A549 (cell line): ENCODE measurements around the gene ALCAM.

Source experiments
- RAD21 ChIP-seq, 2 experiments: fragments of >200 bp in 1 of 2; sonication (Bioruptor Twin) in 1 of 2; formaldehyde crosslinking in 1 of 2; IDR thresholded peaks in 1 of 2; conservative IDR thresholded peaks in 1 of 2; 2 replicates in 1 of 2; 3 replicates in 1 of 2; pipeline ENCODE4 v1.6.1; 2012 to 2018; ENCODE audit warnings: inconsistent platforms in 1 of 2
- SREBF2 ChIP-seq: fragments of 450-650 bp; IDR thresholded peaks from 2 replicates; pipeline ENCODE4 v1.6.1; 2014; ENCODE audit warnings: mild to moderate bottlenecking, moderate library complexity
- TF ChIP-seq, protein P1 (sequence below): fragments of 200-600 bp; sonication (generic); IDR thresholded peaks from 2 replicates; pipeline ENCODE4 v1.6.1; 2016; ENCODE audit warnings: antibody characterized with exemption, mild to moderate bottlenecking, moderate library complexity
- TF ChIP-seq, protein P2 (sequence below): fragments of >200 bp; sonication (Bioruptor Twin); formaldehyde crosslinking; IDR thresholded peaks from 3 replicates; pipeline ENCODE4 v1.5.1; 2016

DNA sequence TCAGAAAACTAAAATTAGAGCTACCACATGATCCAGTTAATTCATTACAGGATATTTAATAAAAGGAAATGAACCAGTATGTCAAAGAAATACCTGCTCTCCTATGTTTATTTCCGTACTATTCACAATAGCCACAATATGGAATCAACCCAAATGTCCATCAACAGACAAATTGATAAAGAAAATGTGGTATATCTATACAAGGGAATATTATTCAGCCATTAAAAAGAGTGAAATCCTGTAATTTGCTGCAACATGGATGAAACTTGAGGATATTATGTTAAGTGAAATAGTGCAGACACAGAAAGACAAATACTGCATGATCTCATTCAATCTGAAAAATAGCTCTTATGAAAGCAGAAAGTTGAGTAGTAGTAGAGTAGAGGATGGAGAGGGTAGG lies 33.7 kb upstream of the ALCAM start:
- TF ChIP-seq, protein P1, sequence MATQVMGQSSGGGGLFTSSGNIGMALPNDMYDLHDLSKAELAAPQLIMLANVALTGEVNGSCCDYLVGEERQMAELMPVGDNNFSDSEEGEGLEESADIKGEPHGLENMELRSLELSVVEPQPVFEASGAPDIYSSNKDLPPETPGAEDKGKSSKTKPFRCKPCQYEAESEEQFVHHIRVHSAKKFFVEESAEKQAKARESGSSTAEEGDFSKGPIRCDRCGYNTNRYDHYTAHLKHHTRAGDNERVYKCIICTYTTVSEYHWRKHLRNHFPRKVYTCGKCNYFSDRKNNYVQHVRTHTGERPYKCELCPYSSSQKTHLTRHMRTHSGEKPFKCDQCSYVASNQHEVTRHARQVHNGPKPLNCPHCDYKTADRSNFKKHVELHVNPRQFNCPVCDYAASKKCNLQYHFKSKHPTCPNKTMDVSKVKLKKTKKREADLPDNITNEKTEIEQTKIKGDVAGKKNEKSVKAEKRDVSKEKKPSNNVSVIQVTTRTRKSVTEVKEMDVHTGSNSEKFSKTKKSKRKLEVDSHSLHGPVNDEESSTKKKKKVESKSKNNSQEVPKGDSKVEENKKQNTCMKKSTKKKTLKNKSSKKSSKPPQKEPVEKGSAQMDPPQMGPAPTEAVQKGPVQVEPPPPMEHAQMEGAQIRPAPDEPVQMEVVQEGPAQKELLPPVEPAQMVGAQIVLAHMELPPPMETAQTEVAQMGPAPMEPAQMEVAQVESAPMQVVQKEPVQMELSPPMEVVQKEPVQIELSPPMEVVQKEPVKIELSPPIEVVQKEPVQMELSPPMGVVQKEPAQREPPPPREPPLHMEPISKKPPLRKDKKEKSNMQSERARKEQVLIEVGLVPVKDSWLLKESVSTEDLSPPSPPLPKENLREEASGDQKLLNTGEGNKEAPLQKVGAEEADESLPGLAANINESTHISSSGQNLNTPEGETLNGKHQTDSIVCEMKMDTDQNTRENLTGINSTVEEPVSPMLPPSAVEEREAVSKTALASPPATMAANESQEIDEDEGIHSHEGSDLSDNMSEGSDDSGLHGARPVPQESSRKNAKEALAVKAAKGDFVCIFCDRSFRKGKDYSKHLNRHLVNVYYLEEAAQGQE: no peak
- no peak for TF ChIP-seq RAD21 (conservative IDR thresholded peaks at IDR 0.05 in 1 of 2, IDR thresholded peaks at IDR 0.05 in 1 of 2)
- TF ChIP-seq, protein P2, sequence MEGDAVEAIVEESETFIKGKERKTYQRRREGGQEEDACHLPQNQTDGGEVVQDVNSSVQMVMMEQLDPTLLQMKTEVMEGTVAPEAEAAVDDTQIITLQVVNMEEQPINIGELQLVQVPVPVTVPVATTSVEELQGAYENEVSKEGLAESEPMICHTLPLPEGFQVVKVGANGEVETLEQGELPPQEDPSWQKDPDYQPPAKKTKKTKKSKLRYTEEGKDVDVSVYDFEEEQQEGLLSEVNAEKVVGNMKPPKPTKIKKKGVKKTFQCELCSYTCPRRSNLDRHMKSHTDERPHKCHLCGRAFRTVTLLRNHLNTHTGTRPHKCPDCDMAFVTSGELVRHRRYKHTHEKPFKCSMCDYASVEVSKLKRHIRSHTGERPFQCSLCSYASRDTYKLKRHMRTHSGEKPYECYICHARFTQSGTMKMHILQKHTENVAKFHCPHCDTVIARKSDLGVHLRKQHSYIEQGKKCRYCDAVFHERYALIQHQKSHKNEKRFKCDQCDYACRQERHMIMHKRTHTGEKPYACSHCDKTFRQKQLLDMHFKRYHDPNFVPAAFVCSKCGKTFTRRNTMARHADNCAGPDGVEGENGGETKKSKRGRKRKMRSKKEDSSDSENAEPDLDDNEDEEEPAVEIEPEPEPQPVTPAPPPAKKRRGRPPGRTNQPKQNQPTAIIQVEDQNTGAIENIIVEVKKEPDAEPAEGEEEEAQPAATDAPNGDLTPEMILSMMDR: no peak
- no peak for TF ChIP-seq SREBF2
